Right lobe of liver (tissue), 6 donors: ENCODE results near the gene LGR5. TPM values are rescaled to one million over a fixed set of nuclear protein-coding genes. Genes with fewer than 3 reads are reported as not detected.
"Not testable (repeated sequence)": the region's sequence is repeated elsewhere in the genome, so short reads cannot be mapped to it uniquely, and the experiment has no call there.

Experiments
- ATAC-seq, 4 donors: fragments of 200-7000 bp; cut with Tn5 transposase; one replicate each; pipeline ENCODE4 v1.9.1; 2020; ENCODE audit warnings: mild to moderate bottlenecking in 4 of 4, moderate library complexity in 4 of 4
- DNase-seq, 3 donors: peaks; one replicate each; pipeline ENCODE4 v3.0.0-alpha.2; 2020
- H3K27ac ChIP-seq, 3 donors: fragments of 200-600 bp; one replicate each; pipeline ENCODE4 v1.8.0; 2022
- H3K27me3 ChIP-seq, 2 donors: fragments of 200-600 bp; one replicate each; pipeline ENCODE4 v1.8.0; 2022
- H3K36me3 ChIP-seq, 4 donors: fragments of 200-600 bp; sonication (generic) in 1 of 4; one replicate each; pipeline versions ENCODE4 v1.5.1 to v1.8.0; 2017 to 2022; ENCODE audit warnings: control low read depth in 1 of 4
- H3K4me1 ChIP-seq, 4 donors: fragments of 200-600 bp; sonication (generic) in 1 of 4; one replicate each; pipeline versions ENCODE4 v1.5.1 to v1.8.0; 2017 to 2022; ENCODE audit warnings: control low read depth in 1 of 4
- H3K4me3 ChIP-seq, 3 donors: fragments of 200-600 bp; one replicate each; pipeline ENCODE4 v1.8.0; 2022
- H3K9me3 ChIP-seq, 4 donors: fragments of 200-600 bp; sonication (generic) in 1 of 4; one replicate each; pipeline versions ENCODE4 v1.5.1 to v1.8.0; 2017 to 2022; ENCODE audit warnings: control low read depth in 1 of 4
- POLR2A ChIP-seq: fragments of 450-650 bp; IDR thresholded peaks from one replicate; pipeline ENCODE4 v1.6.1; 2017; ENCODE audit warnings: antibody characterized with exemption, mild to moderate bottlenecking
- WGBS: methylation state at CpG from one replicate; pipeline ENCODE4 v1.1.6; 2018; ENCODE audit warnings: low coverage, low lambda C conversion rate; ENCODE audit not compliant: insufficient coverage; ENCODE audit errors: missing lambda C conversion rate; 5-methylcytosine and 5-hydroxymethylcytosine counted together
- intact Hi-C, 2 donors: fragments of 100-400 bp; cut with DNase I; formaldehyde crosslinking; loops; one replicate each; pipeline versions ENCODE4 v1.11.2 to v1.14.1; 2022
- total RNA-seq, 6 experiments: library from RNA; depleted of rRNA in 2 of 6; stranded (reverse); fragments of >200 nt in 2 of 6; fragmentation: NEBNext Ultra II Directional in 3 of 6; extraction: Animal tissue kit (Norgen Biotek cat#: 25700) in 3 of 6; gene quantifications; one replicate each; pipeline versions ENCODE4 v1.1.0 to v1.2.4, GENCODE V29; 2016 to 2023
- TF ChIP-seq, protein P1 (sequence below), 4 donors: fragments of 200-600 bp in 3 of 4; fragments of 450-650 bp in 1 of 4; IDR thresholded peaks; one replicate each; pipeline versions ENCODE4 v1.5.1 to v1.8.0; 2016 to 2022; ENCODE audit warnings: antibody characterized with exemption in 4 of 4, mild to moderate bottlenecking in 2 of 4
- donor health status: DM: no; HTN: yes; CAD: no.
- donor health status: DM: no; HTN: no; CAD: no.
- donor health status: DM: no; HTN: no; CAD: no.
- donor health status: DM: no; HTN: yes; CAD: no.
- donor health status: DM: no; HTN: yes; CAD: no.

The LGR5 gene
- total RNA-seq, 6 experiments from 2014 or later = 0.11 to 0.31 (median 0.17) TPM

DNA sequence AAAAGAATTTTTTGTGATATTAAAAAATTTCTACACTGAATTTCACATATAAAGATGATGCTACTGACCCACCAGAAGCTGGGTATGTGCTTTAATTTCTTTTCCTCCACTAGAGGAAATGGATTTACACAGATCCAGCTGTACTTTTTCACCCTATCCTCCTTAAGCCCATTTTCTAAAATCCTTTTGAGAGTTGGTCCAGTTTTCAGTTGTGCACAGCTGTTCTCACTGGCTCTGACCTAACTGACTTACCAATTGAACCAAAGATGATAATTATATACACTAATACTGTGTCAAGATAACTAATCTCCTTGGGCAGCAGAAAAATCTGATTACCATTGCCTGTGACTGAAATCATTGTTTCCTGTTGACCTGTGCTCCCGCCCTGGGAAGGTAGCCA is 115.6 kb downstream of the LGR5 start:
- Histone ChIP-seq H3K9me3 (no peaks in the 10 kb centered on the region), H3K4me1 (peaks cover 0 to 11% (median 0%) of the 10 kb centered on the region in 4 donors), H3K4me3 (no peak overlapping the region), H3K27me3 (no peaks in the 10 kb centered on the region), H3K27ac (no peak overlapping the region), H3K36me3 (no peaks in the 10 kb centered on the region)
- DNase-seq (no peak), ATAC-seq (no peak)
- intact Hi-C loops = no loop called here
- WGBS = 83% methylated on average over 1 of the region's 1 CpG
- TF ChIP-seq, protein P1, sequence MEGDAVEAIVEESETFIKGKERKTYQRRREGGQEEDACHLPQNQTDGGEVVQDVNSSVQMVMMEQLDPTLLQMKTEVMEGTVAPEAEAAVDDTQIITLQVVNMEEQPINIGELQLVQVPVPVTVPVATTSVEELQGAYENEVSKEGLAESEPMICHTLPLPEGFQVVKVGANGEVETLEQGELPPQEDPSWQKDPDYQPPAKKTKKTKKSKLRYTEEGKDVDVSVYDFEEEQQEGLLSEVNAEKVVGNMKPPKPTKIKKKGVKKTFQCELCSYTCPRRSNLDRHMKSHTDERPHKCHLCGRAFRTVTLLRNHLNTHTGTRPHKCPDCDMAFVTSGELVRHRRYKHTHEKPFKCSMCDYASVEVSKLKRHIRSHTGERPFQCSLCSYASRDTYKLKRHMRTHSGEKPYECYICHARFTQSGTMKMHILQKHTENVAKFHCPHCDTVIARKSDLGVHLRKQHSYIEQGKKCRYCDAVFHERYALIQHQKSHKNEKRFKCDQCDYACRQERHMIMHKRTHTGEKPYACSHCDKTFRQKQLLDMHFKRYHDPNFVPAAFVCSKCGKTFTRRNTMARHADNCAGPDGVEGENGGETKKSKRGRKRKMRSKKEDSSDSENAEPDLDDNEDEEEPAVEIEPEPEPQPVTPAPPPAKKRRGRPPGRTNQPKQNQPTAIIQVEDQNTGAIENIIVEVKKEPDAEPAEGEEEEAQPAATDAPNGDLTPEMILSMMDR (IDR thresholded peaks at IDR 0.05) = no peak
- no peak for TF ChIP-seq POLR2A

DNA sequence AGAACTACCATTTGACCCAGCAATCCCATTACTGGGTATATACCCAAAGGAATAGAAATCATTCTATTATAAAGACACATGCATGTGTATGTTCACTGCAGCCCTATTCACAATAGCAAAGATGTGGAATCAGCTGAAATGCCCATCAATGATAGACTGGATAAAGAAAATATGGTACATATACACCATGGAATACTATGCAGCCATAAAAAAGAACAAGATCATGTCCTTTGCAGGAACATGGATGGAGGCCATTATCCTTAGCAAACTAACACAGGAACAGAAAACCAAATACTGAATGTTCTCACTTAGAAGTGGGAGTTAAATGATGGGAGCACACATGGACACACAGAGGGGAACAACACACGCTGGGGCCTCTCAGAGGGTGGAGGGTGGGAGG is 116.2 kb downstream of the LGR5 start:
- H3K9me3 ChIP-seq, DNase-seq, H3K27ac ChIP-seq, intact Hi-C loops, H3K4me3 ChIP-seq, H3K36me3 ChIP-seq, ATAC-seq, H3K27me3 ChIP-seq: not testable (repeated sequence)
- WGBS = 93% methylated on average over 1 of the region's 1 CpG
- H3K4me1 ChIP-seq = peaks cover 0 to 11% (median 0%) of the 10 kb centered on the region in 4 donors

GRCh38 chr12:71556448-71556847 is 116.8 kb downstream of the LGR5 start:
- intact Hi-C loops = no loop called here
- no peak overlapping the region for H3K27ac ChIP-seq
- H3K36me3 ChIP-seq = no peaks in the 10 kb centered on the region
- DNase-seq = no peak
- ATAC-seq = no peak
- no peak overlapping the region for H3K4me3 ChIP-seq
- peaks cover 0 to 11% (median 0%) of the 10 kb centered on the region in 4 donors for H3K4me1 ChIP-seq
- TF ChIP-seq, protein P1 (IDR thresholded peaks at IDR 0.05) = no peak
- TF ChIP-seq POLR2A = no peak
- no peaks in the 10 kb centered on the region for H3K9me3 ChIP-seq
- no peaks in the 10 kb centered on the region for H3K27me3 ChIP-seq

DNA sequence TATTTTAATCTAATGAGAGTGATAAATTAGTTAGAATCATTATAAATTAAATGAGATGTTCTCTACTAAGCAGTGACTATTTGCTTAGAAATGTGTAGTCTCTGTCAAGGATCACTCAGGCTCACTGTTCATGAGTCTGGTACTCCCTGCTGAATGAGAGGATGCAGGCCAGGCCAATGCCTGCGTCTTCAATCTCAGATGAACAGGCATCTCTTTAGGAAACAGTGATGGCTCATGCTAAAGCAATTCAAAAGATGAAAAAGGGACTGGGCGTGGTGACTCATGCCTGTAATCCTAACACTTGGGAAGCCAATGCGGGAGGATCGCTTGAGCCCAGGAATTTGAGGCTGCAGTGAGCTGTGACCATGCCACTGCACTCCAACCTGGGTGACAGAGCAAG is 117.3 kb downstream of the LGR5 start:
- intact Hi-C loops = no loop called here
- no peak overlapping the region for H3K27ac ChIP-seq
- H3K27me3 ChIP-seq = no peaks in the 10 kb centered on the region
- ATAC-seq (no peak), DNase-seq (no peak)
- H3K4me3 ChIP-seq = no peak overlapping the region
- H3K9me3 ChIP-seq = no peaks in the 10 kb centered on the region
- TF ChIP-seq POLR2A = no peak
- TF ChIP-seq, protein P1 (IDR thresholded peaks at IDR 0.05) = no peak
- H3K4me1 ChIP-seq = peaks cover 0 to 11% (median 0%) of the 10 kb centered on the region in 4 donors
- 95% methylated on average over 2 of the region's 4 CpGs for WGBS
- H3K36me3 ChIP-seq = no peaks in the 10 kb centered on the region

DNA sequence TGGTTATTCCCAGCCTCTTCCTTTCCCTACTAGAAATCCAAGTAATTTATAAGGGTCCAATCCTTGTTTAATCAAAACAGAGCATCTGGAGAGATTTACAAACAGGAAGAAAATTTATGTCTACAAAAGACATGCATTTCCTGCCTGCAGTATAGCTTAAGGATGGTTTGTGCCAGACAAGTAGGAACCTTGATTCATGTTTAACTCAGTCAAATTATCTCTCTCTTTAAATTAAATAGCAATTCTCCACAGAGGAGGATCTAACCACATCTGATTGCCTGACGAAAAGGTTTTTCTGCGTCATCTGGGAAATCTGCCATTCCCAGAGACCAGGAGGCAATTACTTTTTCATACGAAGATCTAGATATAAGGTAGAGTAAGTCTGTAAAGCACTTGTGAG is 118.8 kb downstream of the LGR5 start:
- 78% methylated on average over 3 of the region's 3 CpGs for WGBS
- Histone ChIP-seq H3K4me1 (peaks cover 0 to 3% (median 0%) of the 10 kb centered on the region in 4 donors), H3K4me3 (no peak overlapping the region), H3K9me3 (no peaks in the 10 kb centered on the region), H3K36me3 (no peaks in the 10 kb centered on the region), H3K27ac (no peak overlapping the region), H3K27me3 (no peaks in the 10 kb centered on the region)
- no peak for ATAC-seq
- TF ChIP-seq POLR2A = no peak
- TF ChIP-seq, protein P1 (IDR thresholded peaks at IDR 0.05) = no peak
- intact Hi-C loops = no loop called here
- DNase-seq = no peak
